HG02798 (cell line): ENCODE results near the gene SHMT2.

Experiments
- ATAC-seq: cut with Tn5 transposase; IDR thresholded peaks from one replicate; pipeline ENCODE4 v1.9.1; 2021; ENCODE audit warnings: mild to moderate bottlenecking; ENCODE audit not compliant: unreplicated experiment, poor library complexity

SHMT2 gene

GRCh38 chr12:57196439-57196838 is 33.1 kb upstream of the SHMT2 start:
- no peak for ATAC-seq

GRCh38 chr12:57196956-57197355 is 32.6 kb upstream of the SHMT2 start:
- ATAC-seq = no peak

GRCh38 chr12:57198329-57198728 is 31.2 kb upstream of the SHMT2 start:
- ATAC-seq = no peak

GRCh38 chr12:57199191-57199590 is 30.3 kb upstream of the SHMT2 start:
- no peak for ATAC-seq

- ATAC-seq = no peak
These were observed 29.0 kb upstream of the SHMT2 start for GRCh38 chr12:57200497-57200896.

GRCh38 chr12:57201219-57201618 is 28.3 kb upstream of the SHMT2 start:
- ATAC-seq = no peak

- no peak for ATAC-seq
These were observed 27.9 kb upstream of the SHMT2 start for GRCh38 chr12:57201631-57202030.

- no peak for ATAC-seq
These were observed 27.2 kb upstream of the SHMT2 start for GRCh38 chr12:57202321-57202720.

GRCh38 chr12:57203201-57203600 is 26.3 kb upstream of the SHMT2 start:
- no peak for ATAC-seq

- ATAC-seq = no peak
These were observed 25.7 kb upstream of the SHMT2 start for GRCh38 chr12:57203791-57204190.

- ATAC-seq = no peak
These were observed 25.1 kb upstream of the SHMT2 start for GRCh38 chr12:57204454-57204853.

GRCh38 chr12:57205186-57205585 is 24.3 kb upstream of the SHMT2 start:
- no peak for ATAC-seq

- no peak for ATAC-seq
These were observed 23.6 kb upstream of the SHMT2 start for GRCh38 chr12:57205931-57206330.

GRCh38 chr12:57207731-57208630 is 21.5 kb upstream of the SHMT2 start:
- no peak for ATAC-seq

- no peak for ATAC-seq
These were observed 20.8 kb upstream of the SHMT2 start for GRCh38 chr12:57208631-57209282.

GRCh38 chr12:57209916-57210315 is 19.6 kb upstream of the SHMT2 start:
- no peak for ATAC-seq

GRCh38 chr12:57210461-57210860 is 19.1 kb upstream of the SHMT2 start:
- no peak for ATAC-seq

- ATAC-seq = no peak
These were observed 18.4 kb upstream of the SHMT2 start for GRCh38 chr12:57210926-57211692.

- no peak for ATAC-seq
These were observed 17.5 kb upstream of the SHMT2 start for GRCh38 chr12:57211791-57212700.

GRCh38 chr12:57212701-57213057 is 16.8 kb upstream of the SHMT2 start:
- no peak for ATAC-seq
